GM18519 (cell line): ENCODE data around the gene IMPG1.

Experiments
- ATAC-seq: cut with Tn5 transposase; IDR thresholded peaks from one replicate; pipeline ENCODE4 v1.9.1; 2021; ENCODE audit warnings: mild to moderate bottlenecking, moderate library complexity; ENCODE audit not compliant: unreplicated experiment, low FRiP score

IMPG1 gene, protein sequence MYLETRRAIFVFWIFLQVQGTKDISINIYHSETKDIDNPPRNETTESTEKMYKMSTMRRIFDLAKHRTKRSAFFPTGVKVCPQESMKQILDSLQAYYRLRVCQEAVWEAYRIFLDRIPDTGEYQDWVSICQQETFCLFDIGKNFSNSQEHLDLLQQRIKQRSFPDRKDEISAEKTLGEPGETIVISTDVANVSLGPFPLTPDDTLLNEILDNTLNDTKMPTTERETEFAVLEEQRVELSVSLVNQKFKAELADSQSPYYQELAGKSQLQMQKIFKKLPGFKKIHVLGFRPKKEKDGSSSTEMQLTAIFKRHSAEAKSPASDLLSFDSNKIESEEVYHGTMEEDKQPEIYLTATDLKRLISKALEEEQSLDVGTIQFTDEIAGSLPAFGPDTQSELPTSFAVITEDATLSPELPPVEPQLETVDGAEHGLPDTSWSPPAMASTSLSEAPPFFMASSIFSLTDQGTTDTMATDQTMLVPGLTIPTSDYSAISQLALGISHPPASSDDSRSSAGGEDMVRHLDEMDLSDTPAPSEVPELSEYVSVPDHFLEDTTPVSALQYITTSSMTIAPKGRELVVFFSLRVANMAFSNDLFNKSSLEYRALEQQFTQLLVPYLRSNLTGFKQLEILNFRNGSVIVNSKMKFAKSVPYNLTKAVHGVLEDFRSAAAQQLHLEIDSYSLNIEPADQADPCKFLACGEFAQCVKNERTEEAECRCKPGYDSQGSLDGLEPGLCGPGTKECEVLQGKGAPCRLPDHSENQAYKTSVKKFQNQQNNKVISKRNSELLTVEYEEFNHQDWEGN

DNA sequence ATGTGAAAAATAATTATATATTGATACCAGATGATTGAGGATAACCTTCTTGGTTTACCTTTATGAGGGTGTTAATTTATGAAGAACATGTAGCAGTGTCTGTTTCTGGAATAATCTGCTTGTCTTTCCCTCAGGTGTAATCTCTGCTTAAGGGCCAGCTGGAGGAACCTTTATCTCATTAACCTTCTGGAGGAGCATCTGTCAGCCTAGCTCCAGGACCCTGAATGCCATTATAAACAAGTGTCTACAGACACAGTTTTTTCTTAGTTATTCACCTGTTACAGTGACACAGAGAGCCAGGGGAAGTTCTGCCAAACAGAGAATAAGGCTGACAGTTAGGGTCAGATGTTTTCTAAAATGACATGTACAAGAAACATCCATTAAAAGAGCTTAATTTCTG is at the start of gene IMPG1:
Gene IMPG1, minus strand, starts transcription at position 101 of the 400 bp plus-strand sequence. CDS start 174 bp downstream, outside the sequence.
- ATAC-seq: no peak

DNA sequence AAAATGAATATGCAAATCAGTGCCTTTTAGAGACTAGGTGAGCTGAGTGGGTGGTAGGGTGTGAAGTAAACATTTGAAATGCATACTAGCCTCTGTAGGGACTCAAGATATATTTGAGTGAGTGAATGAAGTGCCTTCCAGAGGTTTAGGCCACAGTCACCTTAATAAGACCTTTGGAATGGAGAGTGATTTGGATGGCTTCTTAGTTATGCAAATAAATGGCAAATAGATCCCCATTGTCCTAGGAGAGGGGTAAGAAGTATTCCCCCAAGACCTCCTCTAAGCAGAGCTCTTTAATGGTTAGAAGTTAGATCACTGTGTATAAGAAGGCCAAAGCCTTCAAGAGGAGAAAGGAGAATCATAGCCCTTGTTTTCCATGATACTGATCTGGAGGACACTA is 47.8 kb upstream of the IMPG1 start:
- no peak for ATAC-seq

DNA sequence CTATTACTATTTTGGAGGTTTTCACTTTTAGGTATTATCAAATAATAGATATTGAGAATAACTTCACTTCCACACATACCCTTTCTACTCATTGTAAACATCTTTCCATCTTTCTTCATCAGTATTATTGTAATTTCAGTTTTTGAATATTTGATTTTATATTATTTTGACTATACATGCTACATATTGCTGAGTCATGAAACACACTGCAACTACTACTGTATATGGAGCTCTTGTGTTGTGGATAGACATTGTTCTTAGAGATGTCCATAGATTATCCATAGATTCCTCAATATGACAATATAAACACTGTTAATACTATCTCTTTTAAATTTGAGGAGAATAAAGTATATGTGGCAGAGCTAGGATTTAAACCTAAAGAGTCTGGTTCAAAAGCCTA is 819 bp upstream of the IMPG1 start:
- no peak for ATAC-seq

DNA sequence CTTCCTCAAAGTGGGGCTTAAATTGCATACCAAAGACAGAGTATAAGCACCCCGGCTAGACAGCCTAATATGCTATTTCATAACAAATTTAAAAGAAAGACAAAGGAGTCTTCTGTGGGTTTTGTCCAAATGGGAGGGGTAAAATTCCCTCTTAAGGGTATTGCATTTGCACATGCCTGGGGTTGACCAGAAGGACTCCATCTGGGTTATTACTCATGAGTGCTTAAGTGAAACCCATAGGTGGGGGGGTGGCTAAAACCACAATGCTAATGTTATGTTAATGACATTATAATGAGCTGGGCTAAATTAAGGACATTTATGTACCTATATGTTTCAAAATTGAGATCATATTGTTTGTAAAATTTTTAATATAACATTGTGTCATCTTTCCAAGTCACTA is 15.0 kb downstream of the IMPG1 start:
- no peak for ATAC-seq

DNA sequence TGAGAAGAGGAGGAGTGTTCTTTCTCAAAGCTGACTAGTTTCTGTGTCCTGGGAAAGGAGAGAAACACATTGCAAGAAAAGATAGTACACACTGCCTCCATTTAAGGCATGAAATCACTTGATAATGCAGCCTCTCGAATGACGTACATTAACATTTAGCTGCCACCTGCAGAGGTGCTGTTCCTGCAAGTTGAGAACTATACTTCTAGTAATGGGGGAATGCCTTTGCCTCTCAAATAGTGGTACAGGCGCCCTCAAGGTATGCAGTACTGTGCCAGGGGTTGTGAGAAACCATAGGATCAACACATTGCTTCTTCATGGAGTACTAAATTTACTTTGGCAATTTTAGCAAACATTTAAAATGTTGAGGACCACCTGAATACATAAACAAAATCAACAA is 20.1 kb downstream of the IMPG1 start:
- ATAC-seq: no peak

DNA sequence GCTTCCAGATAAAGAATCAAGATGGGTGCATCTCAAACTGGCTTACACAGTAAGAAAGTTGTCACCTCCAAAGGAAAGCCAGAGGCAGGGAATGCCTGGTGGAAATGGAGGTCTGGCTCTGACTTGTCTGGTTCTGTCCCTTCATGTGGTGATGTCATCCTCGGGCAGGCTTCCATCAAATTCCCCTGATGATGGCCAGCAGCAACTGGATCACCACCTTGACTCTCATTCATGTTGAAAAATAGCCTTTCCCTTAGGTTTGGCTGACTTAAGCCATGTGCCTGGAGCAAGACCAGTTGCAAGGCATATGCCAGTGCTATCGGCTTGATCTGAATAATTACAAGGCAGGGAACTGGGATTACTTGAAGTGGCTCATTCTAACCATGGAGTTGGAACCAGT is 28.8 kb downstream of the IMPG1 start:
- ATAC-seq: no peak

DNA sequence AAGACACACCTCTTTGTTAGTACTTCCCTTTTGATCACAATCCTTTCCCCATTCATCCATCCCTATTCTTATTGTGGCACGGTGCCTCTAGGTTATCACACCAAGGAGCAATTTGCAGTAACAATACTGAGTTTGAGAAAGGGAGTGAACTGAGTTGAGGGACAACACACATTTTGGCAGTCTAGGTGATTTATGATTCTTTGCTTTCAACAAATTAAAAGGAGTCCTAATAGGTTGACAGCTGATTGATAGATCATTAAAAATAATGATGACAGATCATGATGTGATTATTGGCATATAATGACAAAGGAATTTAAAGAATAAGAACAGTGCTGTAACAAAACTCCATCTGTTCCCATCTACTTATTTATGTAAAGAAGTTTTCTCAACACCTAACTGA is 36.7 kb downstream of the IMPG1 start:
- ATAC-seq: no peak

DNA sequence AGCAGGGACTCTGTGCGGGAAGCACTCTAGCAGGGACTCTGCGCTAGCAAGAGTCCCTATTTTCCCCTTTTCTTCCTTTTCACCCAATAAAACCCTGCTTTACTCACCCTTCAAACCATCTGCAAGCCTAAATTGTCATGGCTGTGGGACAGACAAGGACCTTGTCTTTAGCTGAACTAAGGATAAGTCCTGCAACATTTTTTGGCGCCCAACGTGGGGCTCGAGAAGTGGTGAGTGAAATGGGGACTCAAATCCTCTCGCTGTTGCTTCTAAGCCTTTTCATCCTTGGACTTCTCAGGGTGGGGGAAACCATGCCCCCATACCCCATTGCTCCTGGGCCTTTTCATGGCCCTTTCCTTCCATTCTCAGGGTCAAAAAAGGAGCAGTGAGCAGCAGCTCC is 46.4 kb downstream of the IMPG1 start:
- no peak for ATAC-seq

DNA sequence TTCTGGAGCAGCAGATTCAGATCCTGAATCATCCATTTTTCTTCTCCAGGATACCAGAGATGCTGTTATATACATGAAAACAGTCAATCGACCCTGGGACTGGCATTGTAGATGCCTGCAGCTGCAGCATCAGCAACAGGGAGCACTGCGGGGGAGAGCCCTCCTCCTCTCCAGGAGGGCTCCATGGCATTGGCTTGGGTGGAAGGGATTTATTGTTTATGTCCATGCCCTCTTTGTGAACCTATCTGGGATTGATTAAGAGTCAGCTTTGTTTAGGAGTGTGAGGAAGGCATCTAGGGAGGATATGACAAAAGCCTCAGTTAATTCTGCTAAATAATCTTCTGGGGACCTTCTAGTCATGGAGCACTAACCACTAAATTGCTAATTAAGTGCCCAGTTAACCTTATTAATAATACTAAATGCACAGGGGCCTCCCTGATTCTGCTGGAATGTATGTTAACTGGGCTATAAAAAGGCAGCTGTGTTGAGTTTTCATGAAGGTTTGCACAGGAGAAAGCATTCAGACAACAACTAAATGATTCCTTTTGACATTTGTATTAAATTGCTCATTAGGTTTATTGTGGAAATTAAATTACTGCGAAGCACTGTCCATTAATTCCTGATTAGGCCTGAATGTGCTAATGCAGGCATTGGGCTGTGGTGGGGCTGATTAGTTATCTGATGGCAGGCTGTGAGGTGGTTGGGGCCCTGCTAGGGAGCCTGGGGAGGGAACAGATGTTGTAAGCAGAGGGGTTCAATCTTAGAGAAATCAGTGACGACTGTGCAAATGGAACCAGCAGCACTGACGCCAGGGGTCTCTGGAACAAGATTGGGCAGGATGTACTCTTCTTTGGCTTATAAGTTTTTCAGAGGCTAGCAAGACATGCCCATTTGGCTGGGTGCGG is 57.6 kb downstream of the IMPG1 start:
- no peak for ATAC-seq

DNA sequence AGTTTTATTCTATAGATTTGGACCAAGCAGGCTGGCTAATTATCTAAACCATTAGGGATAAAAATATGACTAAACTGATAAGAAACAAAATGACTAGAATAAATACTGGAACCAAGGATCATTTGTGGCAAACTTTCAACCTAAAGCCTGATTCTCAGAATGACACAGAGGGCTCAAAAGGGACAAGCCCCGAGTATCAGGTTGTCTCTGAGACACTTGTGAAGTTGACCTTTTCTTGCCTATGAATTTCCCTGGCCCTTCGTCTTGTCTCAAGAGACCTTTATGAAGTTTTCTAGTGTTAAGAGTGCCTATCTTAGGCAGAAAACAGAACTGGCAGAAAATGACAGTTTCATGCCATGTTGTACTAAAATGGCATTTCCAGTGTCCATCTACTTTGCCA is 68.3 kb downstream of the IMPG1 start:
- no peak for ATAC-seq

DNA sequence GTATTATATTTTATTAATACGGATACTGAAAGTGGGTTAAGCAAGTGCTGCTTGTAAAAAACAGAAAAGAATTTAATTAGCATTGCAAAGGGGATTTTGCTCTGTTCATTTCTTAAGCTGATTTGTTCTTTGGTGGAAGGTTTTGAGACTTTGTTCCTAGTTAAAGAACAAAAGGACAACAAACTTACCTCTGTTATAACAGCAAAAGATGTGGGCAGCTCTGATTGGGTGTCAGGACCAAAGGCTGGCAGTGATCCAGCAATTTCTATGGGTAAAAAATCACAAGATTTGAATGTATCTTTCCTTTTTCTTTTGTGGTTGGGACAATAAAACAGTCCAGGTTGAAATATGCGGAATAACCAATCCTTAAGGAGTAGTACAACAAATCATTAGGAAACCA is 68.8 kb downstream of the IMPG1 start:
- no peak for ATAC-seq

DNA sequence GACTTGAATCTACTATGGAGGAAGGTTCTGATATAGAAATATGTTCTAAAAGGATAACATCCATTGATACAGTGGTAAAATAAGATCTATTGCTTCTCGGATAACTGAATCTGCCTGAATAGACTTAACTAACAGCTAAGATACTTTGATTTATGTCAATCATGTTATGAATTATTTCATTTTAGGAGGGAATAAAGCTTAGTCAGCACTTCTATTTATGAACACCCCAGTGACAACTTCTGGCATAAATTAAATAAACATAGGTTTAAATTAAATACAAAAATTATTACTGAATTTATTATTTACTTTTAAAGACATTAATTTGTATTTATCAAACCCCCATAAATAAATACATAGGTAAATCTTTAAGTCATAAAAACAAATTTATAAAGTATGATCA is 69.3 kb downstream of the IMPG1 start:
- ATAC-seq: no peak

DNA sequence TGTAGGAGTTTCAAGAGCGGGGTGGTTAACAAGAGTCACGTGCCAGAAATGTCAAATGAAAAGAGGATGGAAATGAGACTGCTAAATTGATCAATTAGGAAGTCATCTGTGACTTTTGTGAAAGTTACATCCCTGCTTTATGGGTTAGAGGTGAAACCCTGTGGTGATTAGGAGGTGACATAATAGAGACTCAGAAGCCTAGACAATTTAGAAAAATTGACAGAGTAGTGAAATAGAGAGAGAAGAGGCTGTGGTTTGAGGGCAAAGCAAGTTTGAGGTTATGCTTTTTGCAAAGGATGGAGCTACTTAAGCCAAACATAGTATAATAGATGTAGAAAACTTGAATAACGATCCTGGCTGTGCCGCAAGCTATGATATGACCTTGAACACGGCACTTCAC is 71.8 kb downstream of the IMPG1 start:
- ATAC-seq: no peak

DNA sequence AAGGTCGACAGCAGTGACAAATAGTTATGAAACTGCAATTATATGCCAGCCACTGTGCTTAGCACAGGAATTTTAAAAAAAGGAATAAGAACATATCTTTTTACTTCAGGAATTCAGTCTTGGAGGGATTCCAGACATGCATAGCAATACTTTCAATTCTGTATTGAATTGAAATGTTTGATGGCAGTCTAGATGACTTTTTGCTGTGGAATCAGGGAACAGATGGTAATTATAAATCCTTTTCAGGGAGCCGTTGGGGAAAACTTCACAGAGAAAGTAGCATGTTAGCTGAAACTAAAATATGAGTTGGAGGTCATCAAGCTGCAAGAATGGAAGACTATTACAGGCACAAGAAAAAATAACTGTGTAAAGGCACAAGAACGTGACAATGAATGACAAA is 74.8 kb downstream of the IMPG1 start:
- ATAC-seq: no peak

DNA sequence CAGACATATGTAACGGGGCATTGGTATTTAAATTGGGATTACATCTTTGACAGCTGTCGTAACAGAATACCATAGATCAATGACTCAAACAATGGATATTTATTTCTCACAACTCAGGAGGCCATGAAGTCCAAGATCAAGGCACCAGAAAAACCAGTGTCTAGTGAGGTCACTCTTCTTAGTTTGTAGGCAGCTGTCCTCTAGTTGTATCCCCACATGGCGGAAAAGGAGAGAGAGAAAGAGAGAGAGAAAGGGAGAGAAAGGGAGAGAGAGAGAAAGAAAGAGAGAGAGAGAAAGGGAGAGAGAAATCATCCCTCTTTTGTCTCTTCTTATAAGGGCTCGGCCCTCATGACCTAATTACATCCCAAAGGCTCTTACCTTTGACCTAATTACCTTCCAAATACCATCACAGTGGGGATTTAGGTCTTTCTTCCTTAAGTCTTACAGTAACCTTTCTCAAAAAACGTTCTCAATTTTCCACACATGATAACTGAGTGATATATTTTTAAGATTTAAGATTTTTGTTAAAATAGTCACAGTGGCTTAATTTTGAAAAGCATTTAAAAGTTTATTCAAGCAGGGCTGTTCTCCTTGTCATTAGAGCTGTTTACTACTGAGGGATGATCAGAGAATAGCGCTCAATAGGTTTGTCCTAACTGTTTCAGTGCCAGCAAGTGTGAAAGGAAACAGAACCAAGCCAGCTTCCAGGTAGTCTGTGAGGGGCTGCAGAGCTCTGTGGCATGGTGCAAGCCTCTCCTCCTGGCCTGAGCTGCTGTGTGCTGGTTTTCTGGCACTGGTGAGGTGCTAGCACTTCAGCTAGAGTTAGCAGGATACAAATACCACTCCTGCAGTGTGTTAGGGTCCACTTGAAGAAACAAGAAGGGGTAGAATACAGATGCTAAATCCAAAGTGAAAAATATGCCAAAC is 79.0 kb downstream of the IMPG1 start:
- no peak for ATAC-seq

DNA sequence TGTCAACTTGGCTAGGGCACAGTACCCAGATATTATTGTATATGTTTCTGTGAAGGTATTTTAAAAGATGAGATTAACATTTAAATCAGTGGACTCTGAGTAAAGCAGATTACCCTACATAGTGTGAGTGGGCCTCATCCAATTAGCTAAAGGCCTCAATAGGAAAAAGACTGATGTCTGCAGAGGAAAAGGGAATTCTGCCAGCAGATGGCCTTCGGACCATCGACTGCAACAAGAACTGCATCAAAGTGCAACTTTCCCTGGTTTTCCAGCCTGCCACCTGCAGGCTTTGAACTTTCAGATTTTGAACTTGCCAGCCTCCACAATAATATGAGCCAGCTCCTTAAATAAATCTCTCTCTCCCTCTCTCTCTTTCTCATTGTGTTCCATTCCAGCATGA is 80.5 kb downstream of the IMPG1 start:
- ATAC-seq: no peak

DNA sequence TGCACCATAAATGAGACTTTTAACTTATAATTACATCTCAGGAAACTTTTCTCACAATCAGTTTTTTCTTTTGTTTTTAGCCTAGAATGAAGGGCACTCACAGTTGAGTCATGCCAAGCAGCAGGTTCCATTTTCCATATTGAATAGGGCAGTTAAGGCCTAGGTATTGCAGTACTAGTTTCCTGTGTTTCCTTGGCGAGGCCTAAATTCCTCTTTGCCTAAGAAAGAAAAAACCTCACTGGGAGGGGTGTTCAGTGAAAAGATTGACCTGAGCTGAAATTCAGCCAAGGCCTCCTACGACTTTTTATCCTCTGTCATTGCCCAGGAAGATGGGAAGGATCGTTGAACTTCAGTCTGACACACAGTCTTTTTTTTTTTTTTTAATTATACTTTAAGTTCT is 85.5 kb downstream of the IMPG1 start:
- no peak for ATAC-seq

DNA sequence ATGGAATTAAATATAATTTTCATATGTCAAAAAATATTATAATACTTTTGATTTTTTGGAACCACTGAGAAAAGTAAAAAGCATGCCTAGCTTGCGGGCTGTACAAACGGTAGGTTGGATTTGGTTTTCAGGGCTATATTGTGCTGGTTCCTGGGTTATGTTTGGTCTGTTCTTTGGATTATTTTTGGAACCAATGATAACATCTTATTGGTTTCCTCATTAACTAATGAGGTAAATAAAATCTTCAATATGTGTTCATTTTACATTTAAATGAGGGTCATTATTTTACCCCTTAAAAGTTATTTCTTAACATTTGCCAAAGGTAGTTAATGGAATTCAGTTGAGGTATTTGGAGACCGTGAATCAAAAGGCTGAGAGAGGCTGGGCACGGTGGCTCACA is 96.6 kb downstream of the IMPG1 start:
- ATAC-seq: no peak

DNA sequence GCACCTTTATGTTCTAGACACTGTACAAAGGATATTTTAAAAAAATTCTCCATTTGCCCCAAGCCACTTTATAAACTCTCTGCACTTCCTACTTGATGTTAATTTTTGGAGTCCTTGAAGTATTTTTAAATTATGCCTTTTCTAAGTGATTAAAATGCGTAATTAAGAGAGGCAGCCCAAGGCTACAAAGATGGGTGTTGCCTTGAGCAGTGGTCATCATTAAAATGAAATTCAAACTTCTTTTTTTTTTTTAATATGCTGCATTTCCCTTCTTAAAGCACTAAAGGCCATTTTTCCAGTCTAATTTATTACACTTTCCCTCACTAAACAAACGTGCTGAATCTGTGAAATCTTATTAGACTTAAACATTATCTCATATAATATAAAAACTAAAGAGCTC is 102.4 kb downstream of the IMPG1 start:
- ATAC-seq: no peak

DNA sequence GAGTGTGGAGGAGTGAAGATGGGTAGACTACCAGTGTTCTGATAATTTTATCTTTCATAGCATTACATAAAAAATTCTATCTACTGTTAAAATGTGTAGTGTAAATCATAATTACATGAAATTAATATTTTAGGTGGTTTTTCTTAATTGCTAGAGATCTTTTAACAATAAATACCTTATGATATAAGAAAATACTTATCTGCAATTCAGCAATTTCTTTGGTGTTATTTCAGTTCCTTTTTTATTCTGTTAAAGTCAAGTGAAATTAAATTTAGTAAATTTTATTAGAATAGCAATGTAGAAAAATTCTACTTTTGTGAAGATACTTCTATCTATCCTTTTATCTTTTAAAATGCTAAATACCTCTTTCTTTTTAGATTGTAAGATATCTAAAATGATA is 104.3 kb downstream of the IMPG1 start:
- no peak for ATAC-seq
